Epidermal melanocyte (primary cell): ENCODE measurements around the gene PITPNC1.
"Not testable (repeated sequence)": the region's sequence is repeated elsewhere in the genome, so short reads cannot be mapped to it uniquely, and the experiment has no call there.

ENCODE experiments used
- DNase-seq: peaks from one replicate; pipeline ENCODE4 v3.0.0; 2011; ENCODE audit warnings: low spot score; ENCODE audit not compliant: insufficient read length

PITPNC1 gene

DNA sequence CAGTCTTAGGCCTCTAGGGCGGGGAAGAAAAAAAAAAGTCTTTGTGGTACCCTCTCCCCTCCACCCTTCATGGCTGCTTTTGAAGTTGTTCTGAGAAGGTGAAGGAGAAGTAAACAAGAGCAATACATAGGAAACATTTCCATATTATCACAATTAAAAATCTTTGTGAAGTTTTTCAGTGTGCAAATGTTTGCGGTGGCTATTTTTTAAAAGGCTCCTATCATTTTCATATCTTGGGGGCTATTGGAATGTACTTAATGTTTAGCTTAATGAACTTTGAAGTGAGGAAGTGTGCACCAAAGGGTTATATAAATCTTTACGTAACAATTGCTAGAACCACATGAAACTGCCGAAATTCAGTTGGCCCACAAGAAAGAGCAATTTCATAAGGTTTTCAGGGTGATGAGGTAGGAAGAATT, 348.3 kb downstream of the PITPNC1 start:
- no peak for DNase-seq

DNA sequence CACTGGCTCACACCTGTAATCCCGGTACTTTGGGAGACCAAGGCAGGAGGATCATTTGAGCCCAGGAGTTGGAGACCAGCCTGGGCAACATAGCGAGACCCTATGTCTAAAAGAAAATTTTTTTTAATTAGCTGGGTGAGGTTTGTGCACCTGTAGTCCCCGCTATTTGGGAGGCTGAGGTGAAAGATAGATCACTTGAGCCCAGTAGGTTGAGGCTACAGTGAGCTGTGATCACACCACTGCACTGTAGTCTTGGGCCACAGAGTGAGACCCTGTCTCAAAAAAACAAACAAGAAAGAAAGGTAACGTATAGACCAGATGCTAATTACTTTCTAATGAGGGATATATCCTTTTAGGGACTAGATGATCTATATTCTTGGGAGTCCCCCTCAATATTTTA, 348.7 kb downstream of the PITPNC1 start:
- no peak for DNase-seq

DNA sequence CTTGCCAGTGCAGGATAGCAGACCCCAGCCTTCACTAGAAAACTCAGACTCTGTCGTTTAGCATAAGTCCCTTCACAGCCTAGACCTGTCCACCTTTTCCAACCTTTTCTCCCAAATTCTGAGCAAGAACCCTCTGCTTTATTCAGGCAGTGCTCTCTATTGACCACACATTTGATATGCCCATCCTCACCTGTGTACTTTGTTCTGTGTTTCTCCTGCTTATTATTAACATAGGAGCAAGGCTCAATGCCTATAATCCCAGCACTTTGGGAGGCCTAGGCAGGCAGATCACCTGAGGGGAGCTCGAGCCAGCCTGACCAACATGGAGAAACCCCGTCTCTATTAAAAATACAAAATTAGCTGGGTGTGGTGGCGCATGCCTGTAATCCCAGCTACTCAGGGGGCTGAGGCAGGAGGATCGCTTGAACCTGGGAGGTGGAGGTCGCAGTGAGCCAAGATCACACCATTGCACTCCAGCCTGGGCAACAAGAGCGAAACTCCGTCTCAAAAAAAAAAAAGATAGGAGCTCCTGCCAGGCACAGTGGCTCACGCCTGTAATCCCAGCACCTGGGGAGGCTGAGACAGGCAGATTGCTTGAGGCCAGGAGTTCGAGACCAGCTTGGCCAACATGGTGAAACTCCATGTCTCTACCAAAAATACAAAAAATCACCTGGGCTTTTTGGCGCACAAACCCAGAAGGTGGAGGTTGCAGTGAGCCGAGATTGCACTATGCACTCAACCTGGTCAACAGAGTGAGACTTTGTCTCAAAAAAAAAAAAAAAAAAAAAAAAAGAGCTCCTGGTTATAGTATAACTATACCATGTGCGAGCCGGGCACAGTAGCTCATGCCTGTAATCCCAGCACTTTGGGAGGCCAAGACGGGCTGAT, 350.3 kb downstream of the PITPNC1 start:
- DNase-seq = not testable (repeated sequence)

DNA sequence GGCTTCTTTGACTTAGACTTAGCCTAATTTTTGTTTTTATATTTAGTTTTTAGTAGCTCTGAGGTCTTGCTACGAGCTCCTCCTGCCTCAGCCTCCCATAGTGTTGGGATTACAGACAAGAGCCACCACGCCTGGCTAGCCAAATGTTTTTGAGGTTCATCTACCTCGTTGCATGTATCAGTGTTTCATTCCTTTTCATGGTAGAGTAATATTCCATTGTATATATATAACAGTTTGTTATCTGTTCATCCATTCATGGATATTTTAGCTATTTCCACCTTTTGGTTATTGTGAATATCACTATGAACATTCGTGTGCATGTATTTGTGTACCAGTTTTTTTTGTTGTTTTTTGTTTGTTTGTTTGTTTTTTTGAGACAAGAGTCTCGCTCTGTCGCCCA, 352.8 kb downstream of the PITPNC1 start:
- no peak for DNase-seq

DNA sequence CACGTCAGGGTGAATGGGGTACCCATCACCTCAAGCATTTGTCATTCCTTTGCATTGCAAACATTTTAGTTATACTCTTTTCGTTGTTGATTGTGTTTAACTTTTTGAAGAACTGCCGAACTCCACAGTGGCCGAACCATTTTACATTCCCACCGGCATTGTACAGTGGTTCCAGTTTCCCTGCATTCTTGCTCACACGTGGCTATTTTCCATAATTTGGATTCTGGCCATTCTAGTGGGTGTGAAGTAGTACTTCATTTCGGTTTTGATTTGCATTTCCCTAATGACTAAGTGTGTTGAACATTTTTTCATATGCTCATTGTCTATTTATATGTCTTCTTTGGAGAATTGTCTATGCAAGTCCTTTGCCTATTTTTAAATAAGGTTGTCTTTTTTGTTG, 353.6 kb downstream of the PITPNC1 start:
- DNase-seq = no peak

DNA sequence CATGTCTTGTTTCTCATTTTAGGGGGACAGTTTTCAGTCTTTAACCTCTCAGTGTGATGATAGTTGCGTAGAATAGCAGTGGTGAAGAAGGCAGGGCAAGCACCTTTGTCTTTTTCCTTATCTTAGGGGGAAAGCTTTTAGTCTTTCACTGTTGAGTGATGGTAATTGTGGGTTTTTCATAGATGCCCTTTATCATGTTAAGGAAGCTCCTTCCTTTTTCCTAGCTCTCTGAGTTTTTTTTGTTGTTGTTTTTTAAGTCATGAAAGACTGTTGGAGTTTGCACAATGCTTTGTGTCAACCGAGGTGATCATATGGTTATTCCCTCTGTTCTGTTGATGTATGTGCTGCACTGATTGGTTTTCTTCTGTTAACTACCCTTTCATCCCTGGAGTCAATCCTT, 356.4 kb downstream of the PITPNC1 start:
- no peak for DNase-seq

DNA sequence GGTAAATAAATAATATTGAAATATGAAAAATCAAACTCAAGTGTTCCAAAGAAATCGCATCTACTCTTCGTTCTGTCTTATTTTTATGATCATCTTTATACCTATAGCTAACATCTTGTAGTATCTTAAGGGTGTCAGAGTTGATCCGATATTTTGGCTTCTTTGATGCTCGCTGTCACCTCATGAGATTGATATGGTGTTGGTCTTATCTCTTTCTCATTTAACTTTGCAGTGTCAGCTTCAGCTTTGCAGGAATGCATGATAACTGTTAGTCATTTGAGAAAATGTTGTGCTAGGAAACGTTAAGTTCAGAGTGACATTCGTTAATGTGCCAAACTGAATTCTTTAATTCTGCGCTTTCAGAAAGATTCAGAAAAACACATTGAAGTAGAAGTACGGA, 360.1 kb downstream of the PITPNC1 start:
- no peak for DNase-seq

DNA sequence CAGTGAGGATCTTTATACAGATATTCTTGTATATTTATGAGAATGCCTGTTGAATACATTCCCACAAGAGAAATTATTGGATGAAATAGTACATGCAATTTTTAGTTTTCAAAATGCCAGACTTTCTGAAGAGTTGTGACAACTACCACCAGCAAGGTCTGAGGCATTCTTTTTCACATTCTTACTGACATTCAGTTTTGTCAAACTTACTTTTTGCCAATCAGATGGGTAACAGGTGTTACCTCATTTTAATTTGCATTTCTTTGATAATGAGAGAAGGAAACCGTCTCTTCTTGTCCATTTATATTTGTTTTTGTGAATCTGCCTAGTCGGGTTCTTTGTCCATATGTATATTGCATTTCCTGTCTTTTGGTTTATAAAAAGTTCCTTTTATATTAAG, 364.9 kb downstream of the PITPNC1 start:
- no peak for DNase-seq
